HepG2 (cell line): ENCODE results near the gene SEMA7A. TPM values are rescaled to one million over a fixed set of nuclear protein-coding genes. Genes with fewer than 3 reads are reported as not detected.

Experiments used
- ATF7-NPFF ChIP-seq: sonication (generic); formaldehyde crosslinking; IDR thresholded peaks from 2 replicates; pipeline ENCODE4 v1.8.1; 2023; ENCODE audit warnings: mild to moderate bottlenecking, low read depth, missing genetic modification reagents, moderate library complexity
- DR1 ChIP-seq: sonication (generic); formaldehyde crosslinking; IDR thresholded peaks from 2 replicates; pipeline ENCODE4 v1.8.0; 2021; ENCODE audit warnings: mild to moderate bottlenecking, missing genetic modification reagents, inconsistent platforms
- ELF3 ChIP-seq: IDR thresholded peaks from 2 replicates; pipeline ENCODE4 v1.6.1; 2016; ENCODE audit warnings: missing genetic modification reagents, missing compliant biosample characterization
- ERF ChIP-seq: IDR thresholded peaks from 2 replicates; pipeline ENCODE4 v1.6.1; 2018; ENCODE audit warnings: missing biosample characterization, missing genetic modification reagents
- FOSL1 ChIP-seq: sonication (generic); formaldehyde crosslinking; IDR thresholded peaks from 2 replicates; pipeline ENCODE4 v1.9.0; 2021; ENCODE audit warnings: missing genetic modification reagents, borderline replicate concordance
- GLI4 ChIP-seq: sonication (generic); formaldehyde crosslinking; IDR thresholded peaks from 2 replicates; pipeline ENCODE4 v1.5.1; 2020; ENCODE audit warnings: missing genetic modification reagents, mild to moderate bottlenecking, moderate library complexity, borderline replicate concordance
- HMG20A ChIP-seq: IDR thresholded peaks from 2 replicates; pipeline ENCODE4 v1.6.1; 2016; ENCODE audit warnings: borderline replicate concordance
- IRF2 ChIP-seq: IDR thresholded peaks from 2 replicates; pipeline ENCODE4 v1.6.1; 2018; ENCODE audit warnings: missing genetic modification reagents, missing compliant biosample characterization
- NFATC3 ChIP-seq: sonication (generic); formaldehyde crosslinking; IDR thresholded peaks from 2 replicates; pipeline ENCODE4 v1.5.1; 2020; ENCODE audit warnings: mild to moderate bottlenecking, missing genetic modification reagents
- SAP130 ChIP-seq: IDR thresholded peaks from 2 replicates; pipeline ENCODE4 v1.6.1; 2016; ENCODE audit warnings: low read depth
- SIN3B ChIP-seq: fragments of 150-350 bp; IDR thresholded peaks from 2 replicates; pipeline ENCODE4 v1.6.1; 2014; ENCODE audit warnings: low read length
- SMAD9 ChIP-seq: sonication (generic); formaldehyde crosslinking; IDR thresholded peaks from 2 replicates; pipeline ENCODE4 v1.5.1; 2020; ENCODE audit warnings: mild to moderate bottlenecking, missing genetic modification reagents
- TERF1 ChIP-seq: sonication (generic); formaldehyde crosslinking; IDR thresholded peaks from 2 replicates; pipeline ENCODE4 v1.8.0; 2022; ENCODE audit warnings: mild to moderate bottlenecking, missing genetic modification reagents, moderate library complexity
- THAP11 ChIP-seq: IDR thresholded peaks from 2 replicates; pipeline ENCODE4 v1.6.1; 2016; ENCODE audit warnings: missing biosample characterization, missing genetic modification reagents
- ZBTB25 ChIP-seq: IDR thresholded peaks from 2 replicates; pipeline ENCODE4 v1.6.1; 2018; ENCODE audit warnings: missing genetic modification reagents
- ZFX ChIP-seq: sonication (generic); formaldehyde crosslinking; IDR thresholded peaks from 2 replicates; pipeline ENCODE4 v1.4.0; 2020; ENCODE audit warnings: mild to moderate bottlenecking, low read depth, missing genetic modification reagents, moderate library complexity
- ZNF18 ChIP-seq: sonication (generic); formaldehyde crosslinking; IDR thresholded peaks from 2 replicates; pipeline ENCODE4 v1.8.0; 2022; ENCODE audit warnings: mild to moderate bottlenecking, missing genetic modification reagents; ENCODE audit not compliant: insufficient replicate concordance
- ZNF235 ChIP-seq: sonication (generic); formaldehyde crosslinking; IDR thresholded peaks from 2 replicates; pipeline ENCODE4 v1.8.1; 2023; ENCODE audit warnings: mild to moderate bottlenecking, missing genetic modification reagents, borderline replicate concordance
- ZNF282 ChIP-seq: fragments of 450-650 bp; IDR thresholded peaks from 2 replicates; pipeline ENCODE4 v1.6.1; 2018; ENCODE audit not compliant: partially characterized antibody
- ZNF333 ChIP-seq: sonication (generic); formaldehyde crosslinking; IDR thresholded peaks from 2 replicates; pipeline ENCODE4 v1.4.0; 2020; ENCODE audit warnings: mild to moderate bottlenecking, missing genetic modification reagents, borderline replicate concordance
- ZNF513 ChIP-seq: sonication (generic); formaldehyde crosslinking; conservative IDR thresholded peaks from 2 replicates; pipeline ENCODE4 v1.5.0; 2020; ENCODE audit warnings: missing genetic modification reagents
- ZSCAN31 ChIP-seq: sonication (generic); formaldehyde crosslinking; IDR thresholded peaks from 2 replicates; pipeline ENCODE4 v1.5.0; 2020; ENCODE audit warnings: low read depth, mild to moderate bottlenecking, missing genetic modification reagents
- polyA plus RNA-seq, 8 experiments: library from polyadenylated mRNA; depleted of rRNA in 3 of 8; stranded (reverse) in 7 of 8; unstranded in 1 of 8; fragments of >200 nt; fragmentation: Illumina TruSeq in 4 of 8; extraction: Trizol in 4 of 8; gene quantifications; 2 replicates each; pipeline versions ENCODE4 v1.2.1 to v1.2.3, GENCODE V29; 2011 to 2016; ENCODE audit warnings: low read depth in 4 of 8, missing spikeins in 1 of 8, mixed read lengths in 1 of 8; ENCODE audit not compliant: insufficient read depth in 1 of 8
- total RNA-seq, 5 experiments: library from RNA; depleted of rRNA; stranded (reverse); fragments of >200 nt; fragmentation: Illumina TruSeq; extraction: Trizol; gene quantifications; 2 replicates each; pipeline ENCODE4 v1.2.3, GENCODE V29; 2016; ENCODE audit warnings: low read depth in 1 of 5

SEMA7A gene
- total and polyA plus RNA-seq, 2 of the 13 experiments (the other 11 are each of a cell fraction or from before 2014, with no cell fraction given), result 9.0 to 15.8 TPM

- TF ChIP-seq ZNF18 (no peak), SAP130 (peak; percentile 58), ELF3 (CRISPR knock-in tag) (peak; percentile 26; the same call in 1 of the 2 replicates), HMG20A (CRISPR knock-in tag) (no peak), ZBTB25 (CRISPR knock-in tag) (peak; percentile 50; the same call in 1 of the 2 replicates), ZNF235 (no peak), FOSL1 (CRISPR knock-in tag) (no peak), TERF1 (no peak), ZFX (CRISPR knock-in tag) (no peak), NFATC3 (0 out of 2 replicates have a peak, but pooled peaks have one; percentile 88), ZNF513 (no peak), ERF (peak; percentile 76; the same call in 1 of the 2 replicates), THAP11 (CRISPR knock-in tag) (peak; percentile 61), ATF7-NPFF (CRISPR knock-in tag) (0 out of 2 replicates have a peak, but pooled peaks have one; percentile 22), SIN3B (no peak), ZSCAN31 (CRISPR knock-in tag) (no peak), IRF2 (peak; percentile 67; the same call in 1 of the 2 replicates), DR1 (CRISPR knock-in tag) (no peak), SMAD9 (no peak), ZNF282 (no peak), ZNF333 (no peak), GLI4 (CRISPR knock-in tag) (no peak)
Measured at GRCh38 chr15:74382004-74382816, 51.5 kb downstream of the SEMA7A start (continued).
